Measurements from ENCODE around the gene CILP2.

Gene CILP2

GRCh38 chr19:19528721-19529490, 9.2 kb upstream of the CILP2 start, which contains the start of gene YJEFN3:
TSS of gene YJEFN3 (plus strand) at chr19:19528911. CDS start at chr19:19528933, 22 bp downstream.
- DNase-seq (ENCODE audit: low spot score) = no peak

- DNase-seq (ENCODE audit: low spot score) = no peak
Measured at GRCh38 chr19:19529783-19530422, 8.2 kb upstream of the CILP2 start.

GRCh38 chr19:19530423-19530804, 7.7 kb upstream of the CILP2 start:
- no peak for DNase-seq (ENCODE audit: low spot score)

GRCh38 chr19:19530889-19531288, 7.2 kb upstream of the CILP2 start:
- no peak for DNase-seq (ENCODE audit: low spot score)

GRCh38 chr19:19531951-19532805, 5.9 kb upstream of the CILP2 start:
- peak; percentile 57 for DNase-seq (ENCODE audit: low spot score)

- DNase-seq (ENCODE audit: low spot score) = no peak
Measured at GRCh38 chr19:19532806-19533701, 5.0 kb upstream of the CILP2 start.

GRCh38 chr19:19533841-19534240, 4.2 kb upstream of the CILP2 start:
- no peak for DNase-seq (ENCODE audit: low spot score)

- no peak for DNase-seq (ENCODE audit: low spot score)
Measured at GRCh38 chr19:19534556-19535265, 3.4 kb upstream of the CILP2 start.

GRCh38 chr19:19535311-19536191, 2.5 kb upstream of the CILP2 start:
- DNase-seq (ENCODE audit: low spot score) = no peak

GRCh38 chr19:19537075-19538048, 703 bp upstream of the CILP2 start:
- DNase-seq (ENCODE audit: low spot score) = no peak

GRCh38 chr19:19538785-19539166, 711 bp downstream of the CILP2 start:
- no peak for DNase-seq (ENCODE audit: low spot score)

- no peak for DNase-seq (ENCODE audit: low spot score)
Measured at GRCh38 chr19:19539698-19540063, 1.6 kb downstream of the CILP2 start.

- no peak for DNase-seq (ENCODE audit: low spot score)
Measured at GRCh38 chr19:19540064-19540714, 2.1 kb downstream of the CILP2 start.

- no peak for DNase-seq (ENCODE audit: low spot score)
Measured at GRCh38 chr19:19540715-19541515, 2.9 kb downstream of the CILP2 start.

- DNase-seq (ENCODE audit: low spot score) = no peak
Measured at GRCh38 chr19:19541616-19542015, 3.6 kb downstream of the CILP2 start.

GRCh38 chr19:19542507-19542906, 4.4 kb downstream of the CILP2 start:
- DNase-seq (ENCODE audit: low spot score) = no peak

GRCh38 chr19:19543101-19543500, 5.0 kb downstream of the CILP2 start:
- no peak for DNase-seq (ENCODE audit: low spot score)
